Stimulated activated CD4-positive, alpha-beta T cell treated with anti-CD3 and anti-CD28 coated beads, TNF-alpha, amount 100 ng/mL, for 1 hour (primary cell): ENCODE results near the gene EID3.
"Not testable (repeated sequence)": the region's sequence is repeated elsewhere in the genome, so short reads cannot be mapped to it uniquely, and the experiment has no call there.

Experiments used
- DNase-seq, 3 donors: peaks; one replicate each; pipeline ENCODE4 v3.0.0-alpha.2; 2020; ENCODE audit warnings: low read depth in 3 of 3, low spot score in 1 of 3

Gene EID3

DNA sequence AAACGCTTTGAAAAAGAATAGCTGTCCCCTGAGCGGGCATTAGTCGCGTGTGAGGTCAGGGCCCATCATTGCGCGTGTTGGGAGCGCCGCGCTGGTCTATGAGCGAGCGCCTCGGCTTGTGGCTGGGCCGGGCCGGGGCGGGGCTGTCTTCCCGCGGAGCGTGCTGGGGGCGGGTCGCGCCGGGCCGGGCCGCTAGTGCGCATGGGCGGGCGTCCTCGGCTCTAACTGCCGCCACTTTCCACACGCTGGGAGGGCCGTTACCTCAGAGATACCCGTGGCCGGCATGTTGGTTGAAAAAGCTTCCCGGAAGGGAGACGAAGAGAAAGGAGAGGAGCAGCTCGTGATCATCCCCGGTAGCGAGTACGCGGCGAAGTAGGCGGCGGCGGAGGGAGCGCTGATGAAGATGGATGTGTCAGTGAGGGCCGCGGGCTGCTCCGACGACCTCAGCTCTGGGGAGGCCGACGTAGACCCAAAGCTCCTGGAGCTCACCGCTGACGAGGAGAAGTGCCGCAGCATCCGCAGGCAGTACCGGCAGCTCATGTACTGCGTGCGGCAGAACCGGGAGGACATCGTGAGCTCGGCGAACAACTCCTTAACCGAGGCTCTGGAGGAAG is at the start of gene EID3:
EID3 (plus strand) TSS at position 202 of the 614 bp plus-strand sequence; CDS start at position 398, 196 bp downstream.
- DNase-seq = peak; percentile 76 to 83 (median 80)

DNA sequence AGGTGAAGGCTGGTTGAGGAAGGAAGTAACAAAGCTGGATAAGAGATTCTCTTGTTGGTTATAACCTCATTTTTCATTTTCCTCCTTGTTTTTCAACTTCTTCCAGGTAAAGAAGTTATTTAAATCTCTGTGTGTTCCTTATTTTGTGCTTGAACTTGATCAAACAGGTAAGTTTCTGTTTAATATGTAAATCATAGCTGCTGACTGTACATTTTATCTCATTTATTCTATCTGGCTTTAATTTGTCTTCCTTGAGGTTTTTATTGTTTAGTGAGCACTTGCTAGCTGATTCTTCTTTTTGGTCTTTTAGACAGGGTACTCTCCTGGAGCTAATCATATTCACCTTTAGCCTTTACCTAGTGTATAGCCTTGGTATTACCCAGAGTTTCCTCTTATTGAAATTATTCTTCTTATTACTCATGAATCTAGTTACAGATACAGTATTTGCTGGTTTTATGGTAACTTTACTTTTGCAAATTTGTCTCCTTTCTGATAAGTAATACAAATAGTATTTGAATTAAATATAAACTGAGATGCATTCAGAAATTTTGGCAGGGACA is 45.5 kb upstream of the EID3 start:
- no peak for DNase-seq

DNA sequence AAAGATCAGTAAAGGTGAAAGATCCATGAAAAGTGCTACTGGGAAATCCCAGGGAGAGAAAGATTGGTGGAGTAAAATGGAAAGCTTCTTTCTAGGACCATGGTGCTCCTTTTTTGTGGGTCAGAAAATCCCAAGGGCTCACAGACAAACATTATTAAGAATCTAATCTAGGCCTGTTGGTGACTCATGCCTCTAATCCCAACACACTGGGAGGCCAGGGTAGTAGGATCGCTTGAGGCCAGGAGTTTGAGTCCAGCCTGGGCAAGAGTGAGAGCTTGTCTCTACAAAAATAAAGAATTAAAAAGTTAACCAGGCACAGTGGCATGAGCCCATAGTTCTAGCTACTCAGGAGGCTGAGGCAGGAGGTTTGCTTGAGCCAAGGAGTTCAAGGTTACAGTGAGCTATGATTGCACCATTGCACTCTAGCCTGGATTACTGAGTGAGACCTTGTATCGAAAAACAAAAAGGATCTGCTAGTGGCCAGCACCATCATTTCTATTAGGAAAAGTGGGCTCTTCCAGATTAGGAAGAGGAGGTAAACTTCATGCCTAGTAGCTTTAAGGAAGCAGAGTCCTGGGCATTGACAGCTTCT is 45.0 kb upstream of the EID3 start:
- no peak for DNase-seq

DNA sequence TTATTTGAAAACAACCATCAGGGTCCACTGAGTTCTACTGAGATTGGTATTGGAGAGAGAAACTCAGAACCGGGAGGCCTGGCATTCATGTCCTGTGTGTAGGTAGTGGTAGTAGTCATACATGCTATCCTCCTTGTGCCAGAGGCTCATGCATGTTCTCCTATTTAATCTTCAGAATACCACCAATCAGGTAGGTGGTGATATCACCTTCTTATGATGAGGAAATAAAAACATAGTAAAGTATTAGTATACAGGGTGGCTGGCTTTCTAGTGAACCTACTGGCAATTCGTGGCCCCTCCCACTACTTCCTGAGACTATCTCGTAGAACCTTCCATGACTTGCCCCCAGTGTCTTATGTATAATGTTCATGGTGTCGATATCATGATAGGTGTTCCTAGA is 40.5 kb upstream of the EID3 start:
- DNase-seq = no peak

DNA sequence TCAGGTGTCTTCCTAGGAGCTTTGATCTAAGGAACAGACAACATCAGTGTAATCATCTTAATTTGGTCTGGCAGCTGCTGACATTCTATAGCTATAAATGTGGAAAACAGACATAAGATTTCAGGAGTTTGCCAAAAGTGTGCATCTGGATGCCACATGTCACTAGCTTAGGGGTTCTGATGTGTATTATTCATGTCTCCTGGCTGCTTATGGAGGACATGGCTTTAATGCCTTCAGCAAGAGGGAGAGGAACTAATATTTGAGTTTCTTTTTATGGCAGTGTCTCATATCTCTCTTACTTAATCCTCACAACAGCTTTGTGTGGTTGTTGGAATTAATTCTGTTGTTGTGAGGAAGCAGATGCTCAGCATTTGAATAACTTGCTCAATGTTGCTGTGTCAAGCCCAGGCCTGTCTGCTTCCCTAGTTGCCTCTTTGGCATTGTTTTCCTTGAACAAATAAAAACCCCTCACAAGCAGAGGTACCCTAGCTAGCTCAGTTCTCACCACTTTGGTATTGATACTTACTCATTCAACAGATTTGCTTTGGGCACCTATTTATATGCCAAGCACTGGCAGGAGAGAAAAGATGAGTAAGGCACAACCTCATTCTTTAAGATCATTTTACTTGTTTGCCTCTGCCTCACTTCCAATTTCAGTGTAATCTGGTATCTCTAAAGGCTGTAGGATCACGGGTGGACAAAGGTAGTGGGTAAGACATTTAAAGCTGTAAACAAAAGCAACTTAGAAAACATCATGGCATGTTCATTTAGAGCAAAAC is 39.8 kb upstream of the EID3 start:
- DNase-seq = no peak

DNA sequence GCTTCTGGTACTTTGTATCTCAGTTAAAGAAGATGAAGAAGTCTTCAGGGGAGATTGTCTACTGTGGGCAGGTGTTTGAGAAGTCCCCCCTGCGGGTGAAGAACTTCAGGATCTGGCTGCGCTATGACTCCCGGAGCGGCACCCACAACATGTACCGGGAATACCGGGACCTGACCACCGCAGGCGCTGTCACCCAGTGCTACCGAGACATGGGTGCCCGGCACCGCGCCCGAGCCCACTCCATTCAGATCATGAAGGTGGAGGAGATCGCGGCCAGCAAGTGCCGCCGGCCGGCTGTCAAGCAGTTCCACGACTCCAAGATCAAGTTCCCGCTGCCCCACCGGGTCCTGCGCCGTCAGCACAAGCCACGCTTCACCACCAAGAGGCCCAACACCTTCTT is 38.1 kb upstream of the EID3 start:
- not testable (repeated sequence) for DNase-seq

GRCh38 chr12:104272938-104273337 is 30.6 kb upstream of the EID3 start:
- DNase-seq = no peak

- DNase-seq = no peak
Measured at GRCh38 chr12:104273503-104273902, 30.0 kb upstream of the EID3 start.

GRCh38 chr12:104274811-104275210 is 28.7 kb upstream of the EID3 start:
- DNase-seq = no peak

DNA sequence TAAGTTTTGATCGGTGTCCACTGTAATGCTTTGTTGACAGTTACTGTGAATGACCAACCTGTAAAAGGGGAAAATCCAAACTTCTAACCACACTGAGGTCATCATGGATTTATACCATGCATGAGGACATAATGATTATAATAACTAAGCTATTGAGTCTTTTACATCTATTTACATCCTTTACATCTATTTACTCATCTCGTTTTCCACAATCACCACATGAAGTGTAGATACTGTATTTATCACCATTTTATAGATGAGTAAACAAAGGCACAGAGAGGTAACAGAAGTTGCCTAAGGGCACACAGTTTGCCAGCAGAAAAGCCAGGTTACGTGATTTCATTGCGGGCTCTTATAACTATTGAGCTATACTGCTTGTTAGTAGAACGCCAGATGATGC is 27.9 kb upstream of the EID3 start:
- no peak for DNase-seq

GRCh38 chr12:104276273-104277131 is 27.0 kb upstream of the EID3 start:
- DNase-seq = no peak

DNA sequence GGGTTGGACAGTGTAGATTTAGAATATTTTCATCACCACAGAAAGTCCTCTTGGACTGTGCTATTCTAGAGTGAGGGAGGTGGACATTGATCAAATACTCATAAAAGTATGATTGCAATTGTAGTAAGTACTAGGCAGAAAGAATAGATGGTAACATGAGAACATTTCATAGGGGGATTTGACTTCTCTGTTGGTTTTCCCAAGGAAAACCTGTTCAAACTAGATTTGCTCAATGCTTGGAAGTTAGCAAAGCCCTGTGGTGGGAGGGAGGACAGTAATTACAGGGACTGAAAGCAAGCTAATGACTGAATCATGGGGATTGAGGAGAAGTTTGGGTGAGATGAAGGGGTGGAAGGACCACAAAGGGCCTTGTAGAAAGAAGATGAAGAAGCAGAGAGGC is 24.4 kb upstream of the EID3 start:
- no peak for DNase-seq

- no peak for DNase-seq
Measured at GRCh38 chr12:104280111-104280510, 23.4 kb upstream of the EID3 start.

GRCh38 chr12:104280717-104281458 is 22.7 kb upstream of the EID3 start:
- no peak for DNase-seq

- DNase-seq = no peak
Measured at GRCh38 chr12:104281636-104282035, 21.9 kb upstream of the EID3 start.

GRCh38 chr12:104282109-104282508 is 21.4 kb upstream of the EID3 start:
- DNase-seq = no peak

- no peak for DNase-seq
Measured at GRCh38 chr12:104285740-104286515, 17.6 kb upstream of the EID3 start.

GRCh38 chr12:104286516-104287482 is 16.7 kb upstream of the EID3 start:
- DNase-seq = peak; percentile 58 to 75 (median 68)
